HFFc6 (cell line): ENCODE results near the gene IGFBP3. TPM values are rescaled to one million over a fixed set of nuclear protein-coding genes. Genes with fewer than 3 reads are reported as not detected.
A peak's percentile ranks its signal among the peaks of the same experiment; 100 is the strongest.

Source experiments
- DNase-seq: peaks from one replicate; pipeline ENCODE4 v3.0.0-alpha.2; 2018
- H3K27ac Mint-ChIP-seq: 2 replicates; pipeline ENCODE4 v1.8.0; 2020; ENCODE audit warnings: mild to moderate bottlenecking, mixed read lengths
- H3K27me3 Mint-ChIP-seq: 2 replicates; pipeline ENCODE4 v1.8.0; 2021; ENCODE audit warnings: mild to moderate bottlenecking, moderate library complexity, mixed read lengths; ENCODE audit not compliant: insufficient read depth
- H3K36me3 Mint-ChIP-seq: 2 replicates; pipeline ENCODE4 v1.8.0; 2021; ENCODE audit warnings: low read depth, mixed read lengths
- H3K4me1 Mint-ChIP-seq: 2 replicates; pipeline ENCODE4 v1.8.0; 2020; ENCODE audit warnings: low read depth, mixed read lengths
- H3K4me3 Mint-ChIP-seq: 2 replicates; pipeline ENCODE4 v1.8.0; 2020; ENCODE audit warnings: mild to moderate bottlenecking, moderate library complexity, mixed read lengths
- H3K9me3 Mint-ChIP-seq: 2 replicates; pipeline ENCODE4 v1.8.0; 2020; ENCODE audit warnings: mild to moderate bottlenecking, mixed read lengths
- CTCF ChIP-seq: fragments of 200-600 bp; sonication (generic); IDR thresholded peaks from 2 replicates; pipeline ENCODE4 v1.5.0; 2021; ENCODE audit warnings: antibody characterized with exemption, mild to moderate bottlenecking
- total RNA-seq, 6 experiments: library from RNA; stranded (reverse); fragmentation: NEBNext Ultra II Directional; extraction: Animal tissue kit (Norgen Biotek cat#: 25700); gene quantifications; 2 replicates in 1 of 6; 3 replicates in 5 of 6; pipeline ENCODE4 v1.2.3, GENCODE V29; 2021

Gene IGFBP3
- total RNA-seq, 6 experiments from 2014 or later = 797 to 983 (median 926) TPM

GRCh38 chr7:45911311-45911710, 9.8 kb downstream of the IGFBP3 start:
- Mint-ChIP-seq H3K9me3 (peaks cover 6% of the 10 kb centered on the region), H3K4me3 (no peak overlapping the region), H3K4me1 (peaks cover 5% of the 10 kb centered on the region; the same call in 1 of the 2 replicates), H3K27ac (no peak overlapping the region; the same call in 1 of the 2 replicates), H3K27me3 (0 out of 2 replicates have a peak, but pooled peaks cover 3% of the 10 kb centered on the region), H3K36me3 (peaks cover 44% of the 10 kb centered on the region)
- no peak for TF ChIP-seq CTCF
- no peak for DNase-seq

- no peak for DNase-seq
- Mint-ChIP-seq H3K9me3 (peaks cover 6% of the 10 kb centered on the region), H3K4me1 (peaks cover 2% of the 10 kb centered on the region; the same call in 1 of the 2 replicates), H3K4me3 (no peak overlapping the region), H3K27ac (no peak overlapping the region), H3K27me3 (0 out of 2 replicates have a peak, but pooled peaks cover 3% of the 10 kb centered on the region), H3K36me3 (peaks cover 40% of the 10 kb centered on the region)
- TF ChIP-seq CTCF = no peak
Measured at GRCh38 chr7:45910855-45911254, 10.2 kb downstream of the IGFBP3 start.

- no peak for DNase-seq
- Mint-ChIP-seq H3K9me3 (peaks cover 6% of the 10 kb centered on the region), H3K36me3 (peaks cover 33% of the 10 kb centered on the region; the same call in 1 of the 2 replicates), H3K27ac (no peak overlapping the region), H3K4me1 (no peaks in the 10 kb centered on the region), H3K4me3 (no peak overlapping the region), H3K27me3 (0 out of 2 replicates have a peak, but pooled peaks cover 3% of the 10 kb centered on the region)
- no peak for TF ChIP-seq CTCF
Measured at GRCh38 chr7:45909561-45909960, 11.5 kb downstream of the IGFBP3 start.

GRCh38 chr7:45902820-45903219, 18.3 kb downstream of the IGFBP3 start:
- TF ChIP-seq CTCF = peak; percentile 48
- H3K4me3 Mint-ChIP-seq = no peak overlapping the region
- no peak overlapping the region for H3K27ac Mint-ChIP-seq
- no peaks in the 10 kb centered on the region for H3K36me3 Mint-ChIP-seq
- DNase-seq = no peak
- H3K9me3 Mint-ChIP-seq = no peaks in the 10 kb centered on the region
- no peaks in the 10 kb centered on the region for H3K27me3 Mint-ChIP-seq
- H3K4me1 Mint-ChIP-seq = peaks cover 12% of the 10 kb centered on the region

- no peak for DNase-seq
- no peaks in the 10 kb centered on the region for H3K36me3 Mint-ChIP-seq
- H3K4me1 Mint-ChIP-seq = peaks cover 24% of the 10 kb centered on the region
- no peak overlapping the region for H3K4me3 Mint-ChIP-seq
- H3K9me3 Mint-ChIP-seq = no peaks in the 10 kb centered on the region
- H3K27me3 Mint-ChIP-seq = no peaks in the 10 kb centered on the region
- no peak for TF ChIP-seq CTCF
- no peak overlapping the region for H3K27ac Mint-ChIP-seq
Measured at GRCh38 chr7:45901566-45901965, 19.5 kb downstream of the IGFBP3 start.

GRCh38 chr7:45898222-45898621, 22.9 kb downstream of the IGFBP3 start:
- H3K27ac Mint-ChIP-seq = peak overlapping the region; percentile 1; the same call in 1 of the 2 replicates
- TF ChIP-seq CTCF = no peak
- H3K4me3 Mint-ChIP-seq = peak overlapping the region; percentile 2; the same call in 1 of the 2 replicates
- DNase-seq = peak; percentile 42
- peaks cover 9% of the 10 kb centered on the region; the same call in 1 of the 2 replicates for H3K27me3 Mint-ChIP-seq
- H3K4me1 Mint-ChIP-seq = peaks cover 30% of the 10 kb centered on the region
- H3K36me3 Mint-ChIP-seq = no peaks in the 10 kb centered on the region
- H3K9me3 Mint-ChIP-seq = no peaks in the 10 kb centered on the region
